Measurements from ENCODE around the gene PTGDS.

The PTGDS gene

GRCh38 chr9:136955943-136956335 lies 21.4 kb upstream of the PTGDS start:
- DNase-seq (ENCODE audit: low read depth) = no peak
- no peak overlapping the region for H3K4me3 ChIP-seq (ENCODE audit: low read length)
- no peak for TF ChIP-seq CTCF (conservative IDR thresholded peaks at IDR 0.05; ENCODE audit: low read depth, low read length)

- no peak for TF ChIP-seq CTCF (conservative IDR thresholded peaks at IDR 0.05; ENCODE audit: low read depth, low read length)
- no peak for DNase-seq (ENCODE audit: low read depth)
- no peak overlapping the region for H3K4me3 ChIP-seq (ENCODE audit: low read length)
These were observed 20.7 kb upstream of the PTGDS start for GRCh38 chr9:136956604-136957003.

- no peak for TF ChIP-seq CTCF (conservative IDR thresholded peaks at IDR 0.05; ENCODE audit: low read depth, low read length)
- no peak for DNase-seq (ENCODE audit: low read depth)
- H3K4me3 ChIP-seq (ENCODE audit: low read length) = no peak overlapping the region
These were observed 19.8 kb upstream of the PTGDS start for GRCh38 chr9:136957461-136957860.

GRCh38 chr9:136957901-136958300 lies 19.4 kb upstream of the PTGDS start:
- H3K4me3 ChIP-seq (ENCODE audit: low read length) = no peak overlapping the region
- no peak for TF ChIP-seq CTCF (conservative IDR thresholded peaks at IDR 0.05; ENCODE audit: low read depth, low read length)
- DNase-seq (ENCODE audit: low read depth) = no peak

GRCh38 chr9:136958473-136958872 lies 18.8 kb upstream of the PTGDS start:
- TF ChIP-seq CTCF (conservative IDR thresholded peaks at IDR 0.05; ENCODE audit: low read depth, low read length) = no peak
- no peak overlapping the region for H3K4me3 ChIP-seq (ENCODE audit: low read length)
- no peak for DNase-seq (ENCODE audit: low read depth)

GRCh38 chr9:136958898-136959850 lies 18.1 kb upstream of the PTGDS start:
- H3K4me3 ChIP-seq (ENCODE audit: low read length) = no peak overlapping the region
- no peak for TF ChIP-seq CTCF (conservative IDR thresholded peaks at IDR 0.05; ENCODE audit: low read depth, low read length)
- no peak for DNase-seq (ENCODE audit: low read depth)

All from retinal pigment epithelial cell (primary cell).